ENCODE data around the gene MAP4. TPM values are rescaled to one million over a fixed set of nuclear protein-coding genes. Genes with fewer than 3 reads are reported as not detected.

MAP4 gene
- total and polyA plus RNA-seq, 10 donors = 22.3 to 163 (median 100) TPM

- Histone ChIP-seq H3K27ac (no peak overlapping the region), H3K36me3 (peaks cover 0 to 100% (median 72%) of the 10 kb centered on the region in 6 donors), H3K4me1 (no peaks in the 10 kb centered on the region), H3K27me3 (replicated peaks in 1 of 7) (no peaks in the 10 kb centered on the region), H3K9me3 (no peaks in the 10 kb centered on the region), H3K4me3 (no peak overlapping the region)
- WGBS, 5 donors = 91 to 95% (median 93%) methylated on average over 18 to 21 of the region's 21 CpGs
- TF ChIP-seq POLR2AphosphoS5 (IDR thresholded peaks at IDR 0.05) = peak in 1 of 3 donors; percentile 25
- TF ChIP-seq, protein P1, sequence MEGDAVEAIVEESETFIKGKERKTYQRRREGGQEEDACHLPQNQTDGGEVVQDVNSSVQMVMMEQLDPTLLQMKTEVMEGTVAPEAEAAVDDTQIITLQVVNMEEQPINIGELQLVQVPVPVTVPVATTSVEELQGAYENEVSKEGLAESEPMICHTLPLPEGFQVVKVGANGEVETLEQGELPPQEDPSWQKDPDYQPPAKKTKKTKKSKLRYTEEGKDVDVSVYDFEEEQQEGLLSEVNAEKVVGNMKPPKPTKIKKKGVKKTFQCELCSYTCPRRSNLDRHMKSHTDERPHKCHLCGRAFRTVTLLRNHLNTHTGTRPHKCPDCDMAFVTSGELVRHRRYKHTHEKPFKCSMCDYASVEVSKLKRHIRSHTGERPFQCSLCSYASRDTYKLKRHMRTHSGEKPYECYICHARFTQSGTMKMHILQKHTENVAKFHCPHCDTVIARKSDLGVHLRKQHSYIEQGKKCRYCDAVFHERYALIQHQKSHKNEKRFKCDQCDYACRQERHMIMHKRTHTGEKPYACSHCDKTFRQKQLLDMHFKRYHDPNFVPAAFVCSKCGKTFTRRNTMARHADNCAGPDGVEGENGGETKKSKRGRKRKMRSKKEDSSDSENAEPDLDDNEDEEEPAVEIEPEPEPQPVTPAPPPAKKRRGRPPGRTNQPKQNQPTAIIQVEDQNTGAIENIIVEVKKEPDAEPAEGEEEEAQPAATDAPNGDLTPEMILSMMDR (IDR thresholded peaks at IDR 0.05 in 8 of 11, conservative IDR thresholded peaks at IDR 0.05 in 3 of 11) = no peak
- intact Hi-C loops (cut with DNase I; ENCODE audit: low total_unique reads) = no loop called here
- peak; percentile 49 for DNase-seq
These were observed 160.5 kb downstream of the MAP4 start for GRCh38 chr3:47855461-47856383.

DNA sequence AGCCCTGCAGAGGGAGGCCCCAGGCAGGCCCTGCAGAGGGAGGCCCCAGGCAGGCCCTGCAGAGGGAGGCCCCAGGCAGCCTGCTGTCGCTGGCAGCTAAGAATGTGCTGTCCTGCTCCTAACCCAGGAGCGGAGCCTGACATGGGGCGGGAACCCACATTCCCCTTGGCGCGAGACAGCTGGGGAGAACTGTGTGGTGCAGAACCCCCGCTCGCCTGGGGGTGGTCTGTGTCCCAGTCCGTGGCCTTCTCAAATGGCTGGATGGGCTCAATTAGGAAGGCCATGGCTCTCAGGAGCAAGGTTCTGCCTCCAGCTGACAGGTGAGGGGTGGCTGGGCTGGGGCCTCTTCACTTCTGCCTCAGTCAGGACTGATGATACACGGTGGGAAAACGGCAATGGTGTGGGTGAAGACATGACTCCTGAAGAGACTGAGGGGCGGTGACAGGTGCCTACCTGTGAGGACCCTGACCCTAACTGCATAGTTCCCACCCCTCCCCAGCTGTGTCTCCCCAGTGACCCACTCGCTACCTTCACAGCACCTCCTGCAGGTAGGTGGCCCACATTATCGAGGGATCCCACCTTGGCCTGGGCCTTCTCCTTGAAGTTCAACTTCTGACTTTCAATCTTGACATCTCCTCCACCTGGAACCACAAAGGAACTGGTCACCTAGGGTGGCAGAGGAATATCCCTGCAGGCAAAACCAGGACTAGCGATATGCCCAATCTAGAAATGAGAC is 161.3 kb downstream of the MAP4 start:
- peak; percentile 55 for DNase-seq
- intact Hi-C loops (cut with DNase I; ENCODE audit: low total_unique reads) = no loop called here
- Histone ChIP-seq H3K36me3 (peaks cover 0 to 100% (median 76%) of the 10 kb centered on the region in 6 donors), H3K27me3 (replicated peaks in 1 of 7) (no peaks in the 10 kb centered on the region), H3K9me3 (no peaks in the 10 kb centered on the region), H3K4me3 (no peak overlapping the region), H3K4me1 (no peaks in the 10 kb centered on the region), H3K27ac (no peak overlapping the region)
- 92 to 96% (median 94%) methylated on average over 9 to 14 of the region's 14 CpGs for WGBS, 5 donors
- TF ChIP-seq POLR2A (IDR thresholded peaks at IDR 0.05) = no peak
- TF ChIP-seq POLR2AphosphoS5 (IDR thresholded peaks at IDR 0.05) = no peak
- TF ChIP-seq, protein P1 (IDR thresholded peaks at IDR 0.05 in 8 of 11, conservative IDR thresholded peaks at IDR 0.05 in 3 of 11) = no peak

DNA sequence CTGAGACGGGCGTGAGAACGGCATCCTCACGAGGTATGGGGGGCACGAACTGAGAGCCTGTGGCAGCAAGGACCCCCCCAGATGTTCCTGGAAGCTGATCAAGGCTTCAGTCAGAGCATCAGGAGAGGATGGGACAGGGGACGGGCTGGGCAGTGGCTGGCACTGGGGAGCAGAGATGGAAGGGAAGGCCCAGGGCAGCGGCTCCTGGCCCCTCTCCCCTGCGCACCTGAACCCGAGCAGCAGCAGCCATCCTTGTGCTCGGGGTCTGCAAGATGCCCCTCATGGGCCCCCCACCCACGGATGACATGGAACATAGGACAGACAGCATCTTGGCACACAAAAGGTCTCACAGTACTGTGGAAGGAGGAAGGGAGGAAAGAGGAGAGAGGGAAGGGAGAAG is 161.9 kb downstream of the MAP4 start:
- WGBS, 5 donors = 91 to 93% (median 92%) methylated on average over 11 of the region's 11 CpGs
- H3K27me3 ChIP-seq (replicated peaks in 1 of 7) = no peaks in the 10 kb centered on the region
- no peak overlapping the region for H3K4me3 ChIP-seq
- intact Hi-C loops (cut with DNase I; ENCODE audit: low total_unique reads) = no loop called here
- no peak overlapping the region for H3K27ac ChIP-seq
- no peaks in the 10 kb centered on the region for H3K9me3 ChIP-seq
- TF ChIP-seq POLR2AphosphoS5 (IDR thresholded peaks at IDR 0.05) = no peak
- no peak for TF ChIP-seq POLR2A (IDR thresholded peaks at IDR 0.05)
- TF ChIP-seq, protein P1 (IDR thresholded peaks at IDR 0.05 in 8 of 11, conservative IDR thresholded peaks at IDR 0.05 in 3 of 11) = no peak
- no peaks in the 10 kb centered on the region for H3K4me1 ChIP-seq
- H3K36me3 ChIP-seq = peaks cover 0 to 100% (median 81%) of the 10 kb centered on the region in 6 donors
- DNase-seq = peak; percentile 40
